Bone marrow (tissue), 2 donors: ENCODE results near the gene LRRTM4.

ENCODE experiments used
- DNase-seq, 2 donors: peaks; one replicate each; lab custom pipeline; 2025; lab: John Stamatoyannopoulos, UW

The LRRTM4 gene

GRCh38 chr2:76985387-76986136 lies 536.6 kb downstream of the LRRTM4 start:
- DNase-seq = no peak

GRCh38 chr2:76984359-76984758 lies 537.8 kb downstream of the LRRTM4 start:
- no peak for DNase-seq

- no peak for DNase-seq
Measured at GRCh38 chr2:76980067-76980787, 541.9 kb downstream of the LRRTM4 start.

GRCh38 chr2:76977846-76978727 lies 544.1 kb downstream of the LRRTM4 start:
- DNase-seq = no peak

GRCh38 chr2:76975752-76976151 lies 546.4 kb downstream of the LRRTM4 start:
- no peak for DNase-seq

- no peak for DNase-seq
Measured at GRCh38 chr2:76973610-76974009, 548.6 kb downstream of the LRRTM4 start.

GRCh38 chr2:76965772-76966171 lies 556.4 kb downstream of the LRRTM4 start:
- no peak for DNase-seq

GRCh38 chr2:76958749-76959148 lies 563.4 kb downstream of the LRRTM4 start:
- no peak for DNase-seq

- DNase-seq = peak in 1 of 2 donors; percentile 13
Measured at GRCh38 chr2:76953733-76954347, 568.3 kb downstream of the LRRTM4 start.

GRCh38 chr2:76946631-76947145 lies 575.5 kb downstream of the LRRTM4 start:
- no peak for DNase-seq

GRCh38 chr2:76940559-76940958 lies 581.6 kb downstream of the LRRTM4 start:
- no peak for DNase-seq

- no peak for DNase-seq
Measured at GRCh38 chr2:76938153-76938552, 584.0 kb downstream of the LRRTM4 start.

- DNase-seq = no peak
Measured at GRCh38 chr2:76932550-76932949, 589.6 kb downstream of the LRRTM4 start.

- DNase-seq = no peak
Measured at GRCh38 chr2:76930056-76930744, 592.0 kb downstream of the LRRTM4 start.

- no peak for DNase-seq
Measured at GRCh38 chr2:76928026-76928425, 594.1 kb downstream of the LRRTM4 start.

- DNase-seq = no peak
Measured at GRCh38 chr2:76921006-76921405, 601.2 kb downstream of the LRRTM4 start.

GRCh38 chr2:76895469-76895868 lies 626.7 kb downstream of the LRRTM4 start:
- DNase-seq = no peak

GRCh38 chr2:76870581-76870980 lies 651.6 kb downstream of the LRRTM4 start:
- no peak for DNase-seq

- no peak for DNase-seq
Measured at GRCh38 chr2:76870011-76870410, 652.2 kb downstream of the LRRTM4 start.

GRCh38 chr2:76867854-76868253 lies 654.3 kb downstream of the LRRTM4 start:
- DNase-seq = no peak

- DNase-seq = no peak
Measured at GRCh38 chr2:76866464-76866863, 655.7 kb downstream of the LRRTM4 start.
